ENCODE results near the gene FUT2.
"Not testable (repeated sequence)": the region's sequence is repeated elsewhere in the genome, so short reads cannot be mapped to it uniquely, and the experiment has no call there.

The FUT2 gene

DNA sequence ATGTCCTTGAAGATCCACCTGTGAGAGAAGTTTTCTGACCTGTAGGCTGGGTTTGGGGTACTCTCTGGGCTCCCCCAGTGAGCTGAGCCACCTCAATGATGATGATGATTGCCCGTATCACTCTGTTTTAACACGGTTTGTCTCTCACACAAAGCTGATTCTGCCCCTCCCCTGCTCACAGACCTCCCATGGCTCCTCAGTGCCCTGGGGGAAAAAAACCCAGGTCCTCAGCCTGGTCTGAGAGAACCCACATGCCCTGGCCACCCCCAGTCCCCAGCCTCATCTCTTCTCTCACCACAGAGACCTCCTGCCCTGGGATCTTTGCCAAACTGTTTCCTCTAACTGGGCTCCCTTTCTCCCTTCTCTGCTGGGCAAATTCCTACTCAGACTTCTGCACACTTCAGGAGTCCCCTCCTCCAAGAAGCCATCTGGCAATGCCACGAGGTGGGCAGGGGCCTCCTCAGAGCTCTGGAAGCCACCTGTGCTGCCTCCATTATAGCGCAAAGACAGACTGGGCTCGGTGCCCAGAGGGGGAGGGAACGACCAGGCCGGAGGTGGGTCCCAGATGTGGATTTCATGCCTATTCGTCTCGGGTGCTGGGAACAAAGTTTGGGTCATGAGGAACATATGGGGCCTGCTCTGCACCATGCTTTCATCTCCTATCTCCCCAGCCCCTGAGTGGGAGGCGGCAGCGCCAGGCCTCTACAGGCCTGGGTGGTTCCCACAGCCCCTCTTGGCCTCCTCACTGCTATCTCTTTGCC, 41.3 kb upstream of the FUT2 start:
- no peak for DNase-seq (ENCODE audit: low spot score)
- in situ Hi-C loops (cut with MboI; ENCODE audit: low pct_unique_long_range_greater_than_20kb, low sequenced_read_pairs, unreplicated experiment) = no loop called here
- no peak for TF ChIP-seq CTCF (IDR thresholded peaks at IDR 0.05; ENCODE audit: extremely low read depth, insufficient read depth, missing control alignments)

- TF ChIP-seq CTCF (IDR thresholded peaks at IDR 0.05; ENCODE audit: extremely low read depth, insufficient read depth, missing control alignments) = no peak
- DNase-seq (ENCODE audit: low spot score) = no peak
- in situ Hi-C loops (cut with MboI; ENCODE audit: low pct_unique_long_range_greater_than_20kb, low sequenced_read_pairs, unreplicated experiment) = no loop called here
These were observed 38.8 kb upstream of the FUT2 start for GRCh38 chr19:48656840-48657474.

GRCh38 chr19:48657828-48658227, 37.9 kb upstream of the FUT2 start:
- DNase-seq (ENCODE audit: low spot score); in situ Hi-C loops (cut with MboI; ENCODE audit: low pct_unique_long_range_greater_than_20kb, low sequenced_read_pairs, unreplicated experiment): not testable (repeated sequence)

GRCh38 chr19:48658483-48658882, 37.3 kb upstream of the FUT2 start:
- in situ Hi-C loops (cut with MboI; ENCODE audit: low pct_unique_long_range_greater_than_20kb, low sequenced_read_pairs, unreplicated experiment) = no loop called here
- DNase-seq (ENCODE audit: low spot score) = no peak
- no peak for TF ChIP-seq CTCF (IDR thresholded peaks at IDR 0.05; ENCODE audit: extremely low read depth, insufficient read depth, missing control alignments)

GRCh38 chr19:48659768-48660167, 36.0 kb upstream of the FUT2 start:
- no peak for TF ChIP-seq CTCF (IDR thresholded peaks at IDR 0.05; ENCODE audit: extremely low read depth, insufficient read depth, missing control alignments)
- peak; percentile 72 for DNase-seq (ENCODE audit: low spot score)
- in situ Hi-C loops (cut with MboI; ENCODE audit: low pct_unique_long_range_greater_than_20kb, low sequenced_read_pairs, unreplicated experiment) = no loop called here

- no peak for TF ChIP-seq CTCF (IDR thresholded peaks at IDR 0.05; ENCODE audit: extremely low read depth, insufficient read depth, missing control alignments)
- in situ Hi-C loops (cut with MboI; ENCODE audit: low pct_unique_long_range_greater_than_20kb, low sequenced_read_pairs, unreplicated experiment) = no loop called here
- peak; percentile 99 for DNase-seq (ENCODE audit: low spot score)
These were observed 34.7 kb upstream of the FUT2 start for GRCh38 chr19:48660852-48661710.

Data from GM13977 (cell line).